ENCODE results near the gene PLPPR1. TPM values are rescaled to one million over a fixed set of nuclear protein-coding genes. Genes with fewer than 3 reads are reported as not detected.
"Not testable (repeated sequence)": the region's sequence is repeated elsewhere in the genome, so short reads cannot be mapped to it uniquely, and the experiment has no call there.

The PLPPR1 gene
- total RNA-seq, 4 donors from 2014 or later: 0.26 to 3.8 (median 0.57) TPM; not detected in 1

DNA sequence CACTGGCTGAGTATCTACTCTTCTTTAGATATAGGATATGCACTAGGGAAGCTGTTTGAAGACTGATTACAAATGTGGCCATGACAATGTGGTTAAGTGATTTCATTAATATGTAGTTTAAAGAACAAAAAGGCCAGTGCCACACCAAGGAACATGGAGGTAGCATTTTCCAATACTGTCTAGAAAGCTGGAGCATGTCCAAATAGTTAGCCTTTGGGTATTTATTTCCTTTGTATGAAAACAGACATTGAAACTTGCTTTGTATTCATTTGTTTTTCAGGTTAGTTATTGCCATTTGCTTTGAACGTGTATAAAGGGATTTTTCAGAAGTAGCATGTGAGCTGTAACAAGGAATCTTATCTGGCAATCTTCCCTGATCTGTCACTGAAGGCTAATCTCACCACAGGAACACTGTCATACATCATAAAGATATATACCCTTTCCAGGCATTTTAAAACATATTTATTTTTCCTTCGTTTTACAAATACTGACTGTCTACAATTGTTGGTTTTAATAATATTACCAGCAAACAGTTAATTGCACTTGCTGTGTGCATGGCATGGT is 93.4 kb downstream of the PLPPR1 start:
- no peaks in the 10 kb centered on the region for H3K36me3 ChIP-seq
- WGBS: 13% methylated on average over 2 of the region's 2 CpGs
- DNase-seq (ENCODE audit: low spot score in 2 of 2): no peak
- H3K4me1 ChIP-seq: no peaks in the 10 kb centered on the region
- no peak overlapping the region for H3K27ac ChIP-seq
- no peak for TF ChIP-seq EP300 (IDR thresholded peaks at IDR 0.05)
- peaks cover 7% of the 10 kb centered on the region for H3K9me3 ChIP-seq
- no peaks in the 10 kb centered on the region for H3K27me3 ChIP-seq
- H3K4me3 ChIP-seq: no peak overlapping the region

DNA sequence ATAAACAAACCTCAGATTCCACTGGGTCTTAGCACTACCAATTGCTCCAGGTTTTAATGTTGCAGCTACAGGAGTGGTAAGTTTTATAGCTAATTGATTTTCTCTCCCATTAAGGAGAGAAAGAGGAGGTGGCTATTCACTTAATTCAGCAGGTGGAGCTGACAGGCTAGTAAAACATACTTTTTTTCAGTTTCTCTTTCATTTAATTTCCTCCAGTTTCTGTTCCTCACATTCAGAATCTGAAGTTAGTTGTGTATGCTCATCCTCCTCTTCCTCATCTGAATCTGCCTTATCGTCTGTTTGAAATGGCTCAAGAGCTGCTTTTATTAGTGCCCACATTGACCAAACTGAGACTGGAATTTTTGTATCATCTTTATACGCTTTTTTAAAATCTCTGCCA is 98.0 kb downstream of the PLPPR1 start:
- H3K27ac ChIP-seq: no peak overlapping the region
- H3K9me3 ChIP-seq: peaks cover 7% of the 10 kb centered on the region
- DNase-seq (ENCODE audit: low spot score in 2 of 2): no peak
- no peaks in the 10 kb centered on the region for H3K4me1 ChIP-seq
- no peaks in the 10 kb centered on the region for H3K36me3 ChIP-seq
- H3K4me3 ChIP-seq: no peak overlapping the region
- TF ChIP-seq, protein P1, sequence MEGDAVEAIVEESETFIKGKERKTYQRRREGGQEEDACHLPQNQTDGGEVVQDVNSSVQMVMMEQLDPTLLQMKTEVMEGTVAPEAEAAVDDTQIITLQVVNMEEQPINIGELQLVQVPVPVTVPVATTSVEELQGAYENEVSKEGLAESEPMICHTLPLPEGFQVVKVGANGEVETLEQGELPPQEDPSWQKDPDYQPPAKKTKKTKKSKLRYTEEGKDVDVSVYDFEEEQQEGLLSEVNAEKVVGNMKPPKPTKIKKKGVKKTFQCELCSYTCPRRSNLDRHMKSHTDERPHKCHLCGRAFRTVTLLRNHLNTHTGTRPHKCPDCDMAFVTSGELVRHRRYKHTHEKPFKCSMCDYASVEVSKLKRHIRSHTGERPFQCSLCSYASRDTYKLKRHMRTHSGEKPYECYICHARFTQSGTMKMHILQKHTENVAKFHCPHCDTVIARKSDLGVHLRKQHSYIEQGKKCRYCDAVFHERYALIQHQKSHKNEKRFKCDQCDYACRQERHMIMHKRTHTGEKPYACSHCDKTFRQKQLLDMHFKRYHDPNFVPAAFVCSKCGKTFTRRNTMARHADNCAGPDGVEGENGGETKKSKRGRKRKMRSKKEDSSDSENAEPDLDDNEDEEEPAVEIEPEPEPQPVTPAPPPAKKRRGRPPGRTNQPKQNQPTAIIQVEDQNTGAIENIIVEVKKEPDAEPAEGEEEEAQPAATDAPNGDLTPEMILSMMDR (IDR thresholded peaks at IDR 0.05): no peak
- TF ChIP-seq POLR2A (IDR thresholded peaks at IDR 0.05) (no peak), EP300 (IDR thresholded peaks at IDR 0.05) (no peak), POLR2AphosphoS5 (IDR thresholded peaks at IDR 0.05) (no peak)
- 63% methylated on average over 2 of the region's 2 CpGs for whole genome bisulfite sequencing
- H3K27me3 ChIP-seq: no peaks in the 10 kb centered on the region

DNA sequence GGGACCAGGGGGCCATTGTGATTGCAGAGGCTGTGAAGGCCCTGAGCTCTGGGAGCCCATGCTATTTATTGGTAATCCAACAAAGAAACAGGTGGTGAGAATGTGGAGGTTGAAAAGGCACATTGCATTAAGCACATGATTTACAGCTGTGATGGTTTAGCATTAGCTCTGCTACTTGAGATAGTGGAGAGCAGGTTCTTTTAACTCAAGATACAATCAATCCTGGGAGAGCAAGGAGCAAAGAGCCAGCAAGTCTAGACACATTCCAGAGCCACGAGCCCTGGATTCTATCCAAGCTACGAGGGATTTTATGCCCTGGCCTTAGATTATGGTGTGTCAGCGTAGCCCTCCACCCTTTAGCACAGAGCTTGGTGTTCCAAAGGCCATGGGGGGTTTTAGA is 98.8 kb downstream of the PLPPR1 start:
- not testable (repeated sequence) for DNase-seq (ENCODE audit: low spot score in 2 of 2); H3K4me3 ChIP-seq; H3K9me3 ChIP-seq; H3K36me3 ChIP-seq; H3K4me1 ChIP-seq; H3K27ac ChIP-seq; H3K27me3 ChIP-seq
- WGBS: 43% methylated on average over 3 of the region's 3 CpGs

DNA sequence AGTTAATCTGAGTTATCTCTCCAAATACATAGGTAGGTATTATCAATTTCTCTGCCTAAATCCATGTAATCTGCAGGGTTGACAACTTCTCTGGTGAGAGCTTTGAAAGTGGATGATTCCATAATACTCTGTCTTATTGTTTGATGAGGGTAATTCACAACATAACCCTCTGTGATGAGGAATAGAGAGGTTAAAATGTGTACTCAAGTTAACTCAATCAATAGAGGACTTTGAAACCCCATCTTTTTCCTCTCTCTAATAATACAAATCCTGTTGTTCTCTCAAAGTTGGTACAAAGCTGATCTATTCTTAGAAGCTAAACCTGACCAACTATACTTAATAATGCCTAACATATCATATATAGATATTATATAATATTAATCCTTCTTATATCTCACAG is 100.1 kb downstream of the PLPPR1 start:
- TF ChIP-seq, protein P1 (IDR thresholded peaks at IDR 0.05): no peak
- no peak for TF ChIP-seq EP300 (IDR thresholded peaks at IDR 0.05)
- no peak for TF ChIP-seq POLR2A (IDR thresholded peaks at IDR 0.05)
- no peak for TF ChIP-seq POLR2AphosphoS5 (IDR thresholded peaks at IDR 0.05)
- H3K9me3 ChIP-seq: peaks cover 4% of the 10 kb centered on the region
- no peaks in the 10 kb centered on the region for H3K4me1 ChIP-seq
- DNase-seq (ENCODE audit: low spot score in 2 of 2): no peak
- no peaks in the 10 kb centered on the region for H3K27me3 ChIP-seq
- H3K36me3 ChIP-seq: no peaks in the 10 kb centered on the region
- no peak overlapping the region for H3K4me3 ChIP-seq
- H3K27ac ChIP-seq: no peak overlapping the region

DNA sequence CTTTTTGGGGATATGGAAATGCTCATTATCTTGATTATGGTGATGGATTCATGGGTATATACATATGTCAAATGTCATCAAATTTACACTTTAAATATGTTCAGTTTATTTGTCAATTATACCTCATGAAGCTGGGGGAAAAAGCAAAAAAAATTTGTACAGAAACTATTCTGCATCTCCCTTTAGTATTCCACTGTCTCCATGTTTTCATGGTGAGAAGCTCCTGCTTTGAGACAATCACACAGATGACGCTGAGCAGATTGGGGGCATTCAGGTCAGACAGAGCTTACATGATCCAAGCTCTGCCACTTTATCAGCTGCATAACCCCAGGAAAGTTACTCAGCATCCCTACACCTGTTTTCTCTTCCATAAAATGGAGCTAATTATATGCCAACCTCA is 101.5 kb downstream of the PLPPR1 start:
- Histone ChIP-seq H3K4me1 (no peaks in the 10 kb centered on the region), H3K9me3 (no peaks in the 10 kb centered on the region), H3K27me3 (no peaks in the 10 kb centered on the region), H3K4me3 (no peak overlapping the region), H3K27ac (no peak overlapping the region), H3K36me3 (no peaks in the 10 kb centered on the region)
- 79% methylated on average over 1 of the region's 1 CpG for WGBS
- no peak for DNase-seq (ENCODE audit: low spot score in 2 of 2)
- TF ChIP-seq POLR2A (IDR thresholded peaks at IDR 0.05) (no peak), EP300 (IDR thresholded peaks at IDR 0.05) (no peak), POLR2AphosphoS5 (IDR thresholded peaks at IDR 0.05) (no peak)
- TF ChIP-seq, protein P1 (IDR thresholded peaks at IDR 0.05): no peak

DNA sequence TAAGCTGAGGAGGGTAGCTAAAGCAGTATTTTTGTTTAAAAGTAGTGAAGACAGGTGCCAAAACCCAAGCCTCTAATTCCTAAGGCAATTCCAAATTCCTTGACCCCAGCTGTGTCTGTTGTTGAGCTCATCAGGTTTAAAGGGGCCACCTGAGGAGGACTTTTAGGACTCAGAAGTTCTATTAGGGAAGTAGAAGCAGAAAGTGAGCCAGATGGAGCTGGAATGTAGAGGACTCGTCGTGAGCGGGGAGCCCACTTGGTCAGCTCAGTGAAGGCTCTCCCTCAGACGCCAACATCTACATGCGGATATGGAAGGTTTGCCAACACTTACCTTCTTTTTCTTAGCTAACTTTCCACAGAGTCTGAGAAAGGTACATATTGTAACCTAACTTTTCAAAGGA is 102.8 kb downstream of the PLPPR1 start:
- no peak for DNase-seq (ENCODE audit: low spot score in 2 of 2)
- no peak overlapping the region for H3K27ac ChIP-seq
- H3K36me3 ChIP-seq: no peaks in the 10 kb centered on the region
- H3K9me3 ChIP-seq: no peaks in the 10 kb centered on the region
- WGBS: 81% methylated on average over 5 of the region's 5 CpGs
- no peak overlapping the region for H3K4me3 ChIP-seq
- TF ChIP-seq EP300 (IDR thresholded peaks at IDR 0.05): no peak
- no peak for TF ChIP-seq POLR2A (IDR thresholded peaks at IDR 0.05)
- TF ChIP-seq, protein P1 (IDR thresholded peaks at IDR 0.05): no peak
- no peak for TF ChIP-seq POLR2AphosphoS5 (IDR thresholded peaks at IDR 0.05)
- no peaks in the 10 kb centered on the region for H3K4me1 ChIP-seq
- no peaks in the 10 kb centered on the region for H3K27me3 ChIP-seq
